ENCODE data around the gene PLEKHM2. TPM values are rescaled to one million over a fixed set of nuclear protein-coding genes. Genes with fewer than 3 reads are reported as not detected.

PLEKHM2 gene
- polyA plus RNA-seq, 4 donors: 18.6 to 29.0 (median 23.8) TPM

GRCh38 chr1:15739745-15740144 is 55.6 kb downstream of the PLEKHM2 start:
- H3K9me3 ChIP-seq (ENCODE audit: control insufficient read depth in 2 of 2, insufficient read depth in 1 of 2, low read depth in 1 of 2, low read length in 1 of 2): no peaks in the 10 kb centered on the region
- FAIRE-seq (no peak), DNase-seq (no peak)
- no peaks in the 10 kb centered on the region for H3K27me3 ChIP-seq (ENCODE audit: control insufficient read depth in 3 of 3, insufficient read depth in 3 of 3, low read length in 3 of 3)
- H3K36me3 ChIP-seq (ENCODE audit: control insufficient read depth in 3 of 3, insufficient read depth in 2 of 3, low read depth in 1 of 3, low read length in 3 of 3): peaks cover 0 to 38% (median 0%) of the 10 kb centered on the region in 3 donors
- peaks cover 0 to 52% (median 3%) of the 10 kb centered on the region in 3 donors for H3K4me1 ChIP-seq (ENCODE audit: control insufficient read depth in 3 of 3, insufficient read depth in 2 of 3, low read depth in 1 of 3, low read length in 2 of 3)
- H3K4me3 ChIP-seq (ENCODE audit: low read depth in 1 of 3, low read length in 3 of 3): no peak overlapping the region
- H3K27ac ChIP-seq (ENCODE audit: low read depth in 1 of 3, low read length in 2 of 3): peak overlapping the region in 1 of 3 donors; percentile 49
- 86 to 89% (median 86%) methylated on average over 7 of the region's 7 CpGs for WGBS, 3 donors

GRCh38 chr1:15740924-15741850 is 57.1 kb downstream of the PLEKHM2 start:
- Histone ChIP-seq H3K27me3 (ENCODE audit: control insufficient read depth in 3 of 3, insufficient read depth in 3 of 3, low read length in 3 of 3) (no peaks in the 10 kb centered on the region), H3K4me3 (ENCODE audit: low read depth in 1 of 3, low read length in 3 of 3) (peak overlapping the region in 2 of 3 donors; percentile 9 to 33), H3K9me3 (ENCODE audit: control insufficient read depth in 2 of 2, insufficient read depth in 1 of 2, low read depth in 1 of 2, low read length in 1 of 2) (no peaks in the 10 kb centered on the region), H3K36me3 (ENCODE audit: control insufficient read depth in 3 of 3, insufficient read depth in 2 of 3, low read depth in 1 of 3, low read length in 3 of 3) (peaks cover 0 to 26% (median 0%) of the 10 kb centered on the region in 3 donors), H3K4me1 (ENCODE audit: control insufficient read depth in 3 of 3, insufficient read depth in 2 of 3, low read depth in 1 of 3, low read length in 2 of 3) (peaks cover 0 to 38% (median 0%) of the 10 kb centered on the region in 3 donors), H3K27ac (ENCODE audit: low read depth in 1 of 3, low read length in 2 of 3) (peak overlapping the region; percentile 83 to 90 (median 84))
- peak; percentile 93 to 96 for DNase-seq
- no peak for FAIRE-seq
- 15 to 43% (median 29%) methylated on average over 27 of the region's 27 CpGs for WGBS, 3 donors

GRCh38 chr1:15742339-15742801 is 58.2 kb downstream of the PLEKHM2 start, which contains the start of gene TMEM82:
TSS of gene TMEM82 (plus strand) at chr1:15742499. CDS start at chr1:15742560, 61 bp downstream.
- FAIRE-seq (no peak), DNase-seq (peak; percentile 88 to 95)
- Histone ChIP-seq H3K36me3 (ENCODE audit: control insufficient read depth in 3 of 3, insufficient read depth in 2 of 3, low read depth in 1 of 3, low read length in 3 of 3) (peaks cover 0 to 29% (median 0%) of the 10 kb centered on the region in 3 donors), H3K27me3 (ENCODE audit: control insufficient read depth in 3 of 3, insufficient read depth in 3 of 3, low read length in 3 of 3) (no peaks in the 10 kb centered on the region), H3K9me3 (ENCODE audit: control insufficient read depth in 2 of 2, insufficient read depth in 1 of 2, low read depth in 1 of 2, low read length in 1 of 2) (no peaks in the 10 kb centered on the region), H3K4me1 (ENCODE audit: control insufficient read depth in 3 of 3, insufficient read depth in 2 of 3, low read depth in 1 of 3, low read length in 2 of 3) (peaks cover 0 to 30% (median 0%) of the 10 kb centered on the region in 3 donors), H3K4me3 (ENCODE audit: low read depth in 1 of 3, low read length in 3 of 3) (peak within 1 kb of the TSS in 2 of 3 donors; percentile 49 to 62), H3K27ac (ENCODE audit: low read depth in 1 of 3, low read length in 2 of 3) (peak within 1 kb of the TSS; percentile 83 to 90 (median 84))
- 6 to 29% (median 24%) methylated on average over 12 to 14 of the region's 14 CpGs for WGBS, 3 donors

GRCh38 chr1:15744122-15744679 is 60.1 kb downstream of the PLEKHM2 start:
- H3K4me3 ChIP-seq (ENCODE audit: low read depth in 1 of 3, low read length in 3 of 3): no peak overlapping the region
- H3K27ac ChIP-seq (ENCODE audit: low read depth in 1 of 3, low read length in 2 of 3): no peak overlapping the region
- no peak for FAIRE-seq
- H3K36me3 ChIP-seq (ENCODE audit: control insufficient read depth in 3 of 3, insufficient read depth in 2 of 3, low read depth in 1 of 3, low read length in 3 of 3): peaks cover 0 to 13% (median 0%) of the 10 kb centered on the region in 3 donors
- WGBS, 3 donors: 86 to 88% (median 88%) methylated on average over 27 to 30 of the region's 30 CpGs
- H3K4me1 ChIP-seq (ENCODE audit: control insufficient read depth in 3 of 3, insufficient read depth in 2 of 3, low read depth in 1 of 3, low read length in 2 of 3): peaks cover 0 to 31% (median 0%) of the 10 kb centered on the region in 3 donors
- no peaks in the 10 kb centered on the region for H3K9me3 ChIP-seq (ENCODE audit: control insufficient read depth in 2 of 2, insufficient read depth in 1 of 2, low read depth in 1 of 2, low read length in 1 of 2)
- DNase-seq: no peak
- H3K27me3 ChIP-seq (ENCODE audit: control insufficient read depth in 3 of 3, insufficient read depth in 3 of 3, low read length in 3 of 3): no peaks in the 10 kb centered on the region

GRCh38 chr1:15747378-15747777 is 63.3 kb downstream of the PLEKHM2 start:
- Histone ChIP-seq H3K4me1 (ENCODE audit: control insufficient read depth in 3 of 3, insufficient read depth in 2 of 3, low read depth in 1 of 3, low read length in 2 of 3) (peaks cover 0 to 30% (median 0%) of the 10 kb centered on the region in 3 donors), H3K27me3 (ENCODE audit: control insufficient read depth in 3 of 3, insufficient read depth in 3 of 3, low read length in 3 of 3) (no peaks in the 10 kb centered on the region), H3K36me3 (ENCODE audit: control insufficient read depth in 3 of 3, insufficient read depth in 2 of 3, low read depth in 1 of 3, low read length in 3 of 3) (peaks cover 0 to 7% (median 0%) of the 10 kb centered on the region in 3 donors), H3K9me3 (ENCODE audit: control insufficient read depth in 2 of 2, insufficient read depth in 1 of 2, low read depth in 1 of 2, low read length in 1 of 2) (no peaks in the 10 kb centered on the region), H3K27ac (ENCODE audit: low read depth in 1 of 3, low read length in 2 of 3) (no peak overlapping the region), H3K4me3 (ENCODE audit: low read depth in 1 of 3, low read length in 3 of 3) (no peak overlapping the region)
- DNase-seq (peak in 1 of 2 donors; percentile 51), FAIRE-seq (no peak)
- 59 to 61% (median 59%) methylated on average over 7 to 8 of the region's 8 CpGs for WGBS, 3 donors

GRCh38 chr1:15748264-15748663 is 64.1 kb downstream of the PLEKHM2 start:
- Histone ChIP-seq H3K27me3 (ENCODE audit: control insufficient read depth in 3 of 3, insufficient read depth in 3 of 3, low read length in 3 of 3) (no peaks in the 10 kb centered on the region), H3K27ac (ENCODE audit: low read depth in 1 of 3, low read length in 2 of 3) (no peak overlapping the region), H3K36me3 (ENCODE audit: control insufficient read depth in 3 of 3, insufficient read depth in 2 of 3, low read depth in 1 of 3, low read length in 3 of 3) (peaks cover 0 to 5% (median 0%) of the 10 kb centered on the region in 3 donors), H3K4me3 (ENCODE audit: low read depth in 1 of 3, low read length in 3 of 3) (no peak overlapping the region), H3K4me1 (ENCODE audit: control insufficient read depth in 3 of 3, insufficient read depth in 2 of 3, low read depth in 1 of 3, low read length in 2 of 3) (peaks cover 0 to 24% (median 0%) of the 10 kb centered on the region in 3 donors), H3K9me3 (ENCODE audit: control insufficient read depth in 2 of 2, insufficient read depth in 1 of 2, low read depth in 1 of 2, low read length in 1 of 2) (no peaks in the 10 kb centered on the region)
- DNase-seq (no peak), FAIRE-seq (no peak)
- WGBS, 3 donors: 82 to 88% (median 86%) methylated on average over 5 of the region's 5 CpGs

GRCh38 chr1:15748690-15749398 is 64.7 kb downstream of the PLEKHM2 start:
- DNase-seq: no peak
- Histone ChIP-seq H3K4me1 (ENCODE audit: control insufficient read depth in 3 of 3, insufficient read depth in 2 of 3, low read depth in 1 of 3, low read length in 2 of 3) (peaks cover 0 to 23% (median 0%) of the 10 kb centered on the region in 3 donors), H3K4me3 (ENCODE audit: low read depth in 1 of 3, low read length in 3 of 3) (no peak overlapping the region), H3K36me3 (ENCODE audit: control insufficient read depth in 3 of 3, insufficient read depth in 2 of 3, low read depth in 1 of 3, low read length in 3 of 3) (peaks cover 0 to 2% (median 0%) of the 10 kb centered on the region in 3 donors), H3K27ac (ENCODE audit: low read depth in 1 of 3, low read length in 2 of 3) (no peak overlapping the region), H3K9me3 (ENCODE audit: control insufficient read depth in 2 of 2, insufficient read depth in 1 of 2, low read depth in 1 of 2, low read length in 1 of 2) (no peaks in the 10 kb centered on the region), H3K27me3 (ENCODE audit: control insufficient read depth in 3 of 3, insufficient read depth in 3 of 3, low read length in 3 of 3) (no peaks in the 10 kb centered on the region)
- 85 to 89% (median 87%) methylated on average over 10 of the region's 10 CpGs for WGBS, 3 donors
- FAIRE-seq: no peak

Data from small intestine (tissue), 7 donors.